Stomach (tissue), 4 donors: ENCODE results near the gene NTN4.

Experiments used
- EP300 ChIP-seq: sonication (generic); formaldehyde crosslinking; IDR thresholded peaks from one replicate; pipeline ENCODE4 v1.6.1; 2017; ENCODE audit warnings: antibody characterized with exemption
- POLR2A ChIP-seq, 4 donors: fragments of 450-650 bp; IDR thresholded peaks; one replicate each; pipeline ENCODE4 v1.6.1; 2016; ENCODE audit warnings: antibody characterized with exemption in 4 of 4, control low read depth in 2 of 4, mild to moderate bottlenecking in 1 of 4, moderate library complexity in 1 of 4

DNA sequence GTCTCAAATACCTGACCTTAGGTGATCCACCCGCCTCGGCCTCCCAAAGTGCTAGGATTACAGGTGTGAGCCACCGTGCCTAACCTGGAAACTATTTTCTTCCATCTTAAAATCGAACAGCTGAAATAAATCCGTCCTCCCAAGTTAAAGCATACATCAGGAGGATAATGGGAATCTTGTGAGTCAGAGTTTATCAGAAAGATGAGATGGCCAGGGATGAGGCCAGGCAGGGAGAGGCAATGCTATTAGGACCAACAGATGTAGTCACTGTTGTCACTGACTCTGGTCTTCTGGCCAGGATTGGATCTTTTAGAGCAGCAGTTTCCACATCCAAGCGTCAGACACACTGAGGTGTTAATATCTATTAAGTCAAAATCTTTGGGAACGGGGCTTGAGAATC is 177.5 kb downstream of the NTN4 start:
- TF ChIP-seq EP300 (no peak), POLR2A (IDR thresholded peaks at IDR 0.05) (no peak)
